MG63 (cell line): ENCODE results near the gene CENPA. TPM values are rescaled to one million over a fixed set of nuclear protein-coding genes. Genes with fewer than 3 reads are reported as not detected.
"Not testable (repeated sequence)": the region's sequence is repeated elsewhere in the genome, so short reads cannot be mapped to it uniquely, and the experiment has no call there.

Experiments used
- DNase-seq: peaks from one replicate; pipeline ENCODE4 v3.0.0-alpha.2; 2020
- H3K27me3 ChIP-seq: fragments of 250-450 bp; sonication (Bioruptor Pico); 2 replicates; pipeline ENCODE4 v1.5.1; 2020; ENCODE audit warnings: mild to moderate bottlenecking, moderate library complexity
- H3K36me3 ChIP-seq: fragments of 250-450 bp; sonication (Bioruptor Pico); 2 replicates; pipeline ENCODE4 v1.5.1; 2020; ENCODE audit warnings: mild to moderate bottlenecking, moderate library complexity
- H3K4me3 ChIP-seq: fragments of 250-450 bp; sonication (Bioruptor Pico); 2 replicates; pipeline ENCODE4 v1.5.1; 2020; ENCODE audit warnings: mild to moderate bottlenecking, moderate library complexity
- H3K9me3 ChIP-seq: fragments of 250-450 bp; sonication (Bioruptor Pico); 2 replicates; pipeline ENCODE4 v1.5.1; 2020; ENCODE audit warnings: mild to moderate bottlenecking, moderate library complexity
- total RNA-seq: library from RNA; depleted of rRNA; stranded (reverse); fragments of >200 nt; shearing (Covaris generic); gene quantifications from 2 replicates; pipeline ENCODE4 v1.2.3, GENCODE V29; 2014; ENCODE audit warnings: low replicate concordance

CENPA gene
- total RNA-seq, 1 experiment from 2014 or later = 24.5 TPM

DNA sequence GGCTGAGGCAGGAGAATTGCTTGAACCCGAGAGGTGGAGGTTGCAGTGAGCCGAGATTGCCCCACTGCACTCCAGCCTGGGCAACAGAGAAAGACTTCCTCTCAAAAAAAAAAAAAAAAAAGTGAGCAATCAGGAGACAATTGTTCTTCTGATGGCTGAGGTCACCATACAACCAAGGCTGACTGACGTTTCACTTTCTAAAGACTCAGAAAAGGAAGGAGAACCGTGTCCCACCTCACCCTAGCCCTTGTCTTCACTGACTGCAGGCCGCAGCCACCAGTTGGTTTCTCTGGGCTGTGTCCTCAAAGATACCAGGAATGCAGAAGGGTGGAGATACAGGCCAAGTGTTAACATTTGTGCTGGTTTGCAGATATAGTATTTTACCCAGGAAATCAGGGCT, 29.5 kb upstream of the CENPA start:
- H3K9me3 ChIP-seq = no peaks in the 10 kb centered on the region; the same call in 1 of the 2 replicates
- DNase-seq = no peak
- no peaks in the 10 kb centered on the region for H3K36me3 ChIP-seq

DNA sequence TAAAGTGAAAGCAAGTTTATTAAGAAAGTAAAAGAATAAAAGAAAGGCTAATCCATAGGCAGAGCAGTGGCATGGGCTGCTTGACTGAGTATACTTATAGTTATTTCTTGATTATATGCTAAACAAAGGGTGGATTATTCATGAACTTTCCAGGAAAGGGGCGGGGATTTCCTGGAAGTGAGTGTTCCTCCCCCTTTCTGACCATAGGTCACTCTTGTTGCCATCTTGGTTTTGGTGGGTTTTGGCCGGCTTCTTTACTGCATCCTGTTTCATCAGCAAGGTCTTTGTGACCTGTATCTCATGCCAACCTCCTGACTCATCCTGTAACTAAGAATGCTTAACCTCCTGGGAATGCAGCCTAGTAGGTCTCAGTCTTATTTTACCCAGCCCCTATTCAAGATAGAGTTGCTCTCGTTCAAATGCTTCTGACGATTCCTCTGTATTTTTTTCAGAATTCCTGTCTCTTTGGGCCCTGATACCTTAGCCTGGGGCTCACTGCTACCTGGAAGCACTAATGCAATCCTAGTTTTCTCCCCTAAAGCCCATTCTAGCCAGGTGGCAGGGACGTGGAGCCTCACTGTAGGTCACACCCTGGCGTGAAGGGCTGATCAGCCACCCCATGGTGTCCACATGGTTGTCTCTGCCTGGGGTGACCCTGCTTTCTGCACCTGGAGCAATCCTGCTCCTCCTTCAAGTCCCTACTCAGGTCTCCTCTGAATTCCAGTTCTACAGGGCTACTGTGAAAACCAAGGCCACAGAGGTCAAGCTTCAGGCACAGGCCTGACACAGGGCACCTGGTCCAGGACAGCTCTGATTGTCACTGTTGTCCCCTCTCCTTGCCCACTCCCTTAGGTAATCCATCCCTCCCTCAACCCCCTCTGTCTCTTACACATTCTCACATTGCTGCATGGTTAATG, 27.7 kb upstream of the CENPA start:
- H3K9me3 ChIP-seq = no peaks in the 10 kb centered on the region; the same call in 1 of the 2 replicates
- H3K36me3 ChIP-seq = no peaks in the 10 kb centered on the region
- H3K27me3 ChIP-seq = no peaks in the 10 kb centered on the region
- H3K4me3 ChIP-seq = no peak overlapping the region
- DNase-seq = peak; percentile 95

More for the DNA sequence above, 29.5 kb upstream of the CENPA start:
- H3K4me3 ChIP-seq = no peak overlapping the region
- H3K27me3 ChIP-seq = no peaks in the 10 kb centered on the region

DNA sequence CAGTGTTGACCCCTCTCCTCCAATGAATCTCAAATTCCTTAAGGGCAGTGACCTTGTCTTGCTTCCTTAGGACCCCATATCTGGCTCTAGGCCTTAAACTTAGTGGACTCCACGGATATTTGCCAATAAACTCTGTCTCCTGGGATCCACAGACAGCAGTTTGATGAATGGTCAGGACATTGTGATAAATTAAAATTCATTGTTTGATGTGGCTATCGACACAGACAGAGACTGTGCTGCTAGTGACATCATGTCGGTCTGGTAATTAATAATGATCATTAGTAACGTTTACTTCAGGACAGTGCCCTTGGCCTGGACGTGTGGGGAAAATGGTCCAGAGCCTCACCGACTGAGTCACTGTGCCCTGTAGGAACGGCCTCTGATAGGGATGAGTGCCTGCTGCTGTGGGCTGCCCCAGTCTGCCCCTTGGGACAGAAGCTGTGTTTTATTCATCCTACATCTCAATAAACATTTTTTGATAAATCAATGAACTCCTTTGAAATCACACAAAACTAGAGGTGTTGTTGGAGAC, 27.0 kb upstream of the CENPA start:
- H3K4me3 ChIP-seq = no peak overlapping the region
- no peaks in the 10 kb centered on the region; the same call in 1 of the 2 replicates for H3K9me3 ChIP-seq
- H3K27me3 ChIP-seq = no peaks in the 10 kb centered on the region
- no peaks in the 10 kb centered on the region for H3K36me3 ChIP-seq
- DNase-seq = no peak

DNA sequence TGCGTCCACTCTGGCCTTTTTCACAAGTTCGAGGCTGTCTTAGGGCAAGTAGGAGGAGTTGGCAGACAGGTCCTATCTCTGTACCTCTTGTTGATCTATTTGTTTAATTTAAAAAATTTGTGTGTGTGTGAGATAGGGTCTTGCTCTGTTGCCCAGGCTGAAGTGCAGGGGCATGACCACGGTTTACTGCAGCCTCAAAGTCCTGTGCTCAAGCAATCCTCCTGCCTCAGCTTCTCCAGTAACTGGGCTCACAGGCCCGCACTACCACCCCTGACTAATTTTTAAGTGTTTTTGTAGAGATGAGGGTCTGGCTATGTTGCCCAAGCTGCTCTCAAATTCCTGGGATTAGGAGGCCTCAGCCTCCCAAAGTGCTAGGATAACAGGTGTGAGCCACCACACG, 26.0 kb upstream of the CENPA start:
- Histone ChIP-seq H3K27me3 (no peaks in the 10 kb centered on the region), H3K36me3 (peaks cover 7% of the 10 kb centered on the region), H3K9me3 (no peaks in the 10 kb centered on the region; the same call in 1 of the 2 replicates), H3K4me3 (no peak overlapping the region)
- DNase-seq = no peak

DNA sequence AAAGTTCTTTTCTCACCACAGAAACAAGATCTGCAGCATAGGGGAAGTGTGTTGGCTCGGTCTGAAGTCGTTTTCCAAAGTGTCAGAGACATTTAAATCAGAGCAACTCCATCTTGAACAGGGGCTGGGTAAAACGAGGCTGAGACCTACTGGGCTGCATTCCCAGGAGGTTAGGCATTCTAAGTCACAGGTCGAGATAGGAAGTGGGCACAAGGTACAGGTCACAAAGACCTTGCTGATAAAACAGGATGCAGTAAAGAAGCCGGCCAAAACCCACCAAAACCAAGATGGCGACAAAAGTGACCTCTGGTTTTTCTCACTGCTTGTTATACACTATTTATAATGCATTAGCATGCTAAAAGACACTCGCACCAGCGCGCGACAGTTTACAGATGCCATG, 24.9 kb upstream of the CENPA start:
- DNase-seq, H3K4me3 ChIP-seq, H3K27me3 ChIP-seq, H3K9me3 ChIP-seq: not testable (repeated sequence)
- peaks cover 15% of the 10 kb centered on the region for H3K36me3 ChIP-seq

DNA sequence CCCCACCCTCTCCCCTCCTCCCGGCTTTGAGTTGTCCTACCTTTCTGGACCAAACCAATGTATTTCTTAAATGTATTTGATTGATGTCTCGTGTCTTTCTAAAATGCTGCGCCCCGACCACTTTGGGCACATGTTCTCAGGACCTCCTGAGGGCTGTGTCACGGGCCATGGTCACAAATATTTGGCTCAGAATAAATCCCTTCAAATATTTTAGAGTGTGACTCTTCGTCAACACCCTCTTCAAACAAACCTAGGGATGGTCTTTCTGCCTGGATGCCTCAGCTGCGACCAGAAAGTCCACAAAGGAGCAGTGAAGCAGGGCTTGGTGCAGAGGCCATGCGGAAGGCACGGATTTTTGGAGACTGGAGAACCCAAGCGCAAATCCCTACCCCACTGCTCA, 22.8 kb upstream of the CENPA start:
- Histone ChIP-seq H3K4me3 (no peak overlapping the region), H3K36me3 (peaks cover 23% of the 10 kb centered on the region), H3K27me3 (no peaks in the 10 kb centered on the region), H3K9me3 (no peaks in the 10 kb centered on the region; the same call in 1 of the 2 replicates)
- no peak for DNase-seq

DNA sequence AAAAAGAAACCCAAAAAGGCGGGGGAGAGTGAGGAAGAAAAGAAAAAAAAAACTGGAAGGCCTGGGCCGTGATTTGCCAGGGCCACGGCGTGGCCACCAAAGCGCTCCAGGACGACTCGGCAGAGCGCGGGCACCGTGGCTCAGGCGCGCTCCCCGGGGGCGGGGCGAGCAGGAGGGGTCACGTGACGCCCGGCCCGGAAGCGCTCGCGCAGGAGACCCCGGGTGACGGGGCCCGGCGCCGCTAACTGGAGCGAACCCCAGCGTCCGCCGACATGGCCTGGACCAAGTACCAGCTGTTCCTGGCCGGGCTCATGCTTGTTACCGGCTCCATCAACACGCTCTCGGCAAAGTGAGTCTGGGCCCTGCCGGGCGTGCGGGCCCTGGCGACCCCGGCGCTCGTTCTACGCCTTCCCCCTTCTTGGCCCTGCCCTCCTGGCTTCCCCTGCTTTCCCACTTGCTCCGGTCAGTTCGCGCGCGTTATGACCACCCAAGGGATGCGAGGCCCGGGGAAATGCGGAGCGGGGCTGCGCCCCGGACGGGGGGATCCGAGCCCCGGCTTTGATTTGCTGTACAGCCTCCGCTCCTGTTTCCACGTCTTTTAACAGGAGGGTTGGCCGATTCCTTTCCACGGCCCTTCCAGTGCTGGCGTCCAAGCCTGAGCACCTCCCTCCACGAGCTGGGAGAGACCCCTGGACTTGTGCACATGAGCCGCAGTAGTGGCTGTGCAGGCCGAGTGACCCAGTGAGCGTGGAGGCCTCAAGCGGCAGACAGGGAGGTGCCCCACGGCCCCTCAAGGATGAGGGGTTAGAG, 21.6 kb upstream of the CENPA start, which contains the start of gene SLC35F6:
Gene SLC35F6 (plus strand): TSS at position 207 of the 810 bp plus-strand sequence. CDS start 66 bp downstream, at position 273.
- peak; percentile 84 for DNase-seq
- Histone ChIP-seq H3K9me3 (no peaks in the 10 kb centered on the region; the same call in 1 of the 2 replicates), H3K36me3 (peaks cover 33% of the 10 kb centered on the region), H3K4me3 (peak within 1 kb of the TSS; percentile 98), H3K27me3 (no peaks in the 10 kb centered on the region)

DNA sequence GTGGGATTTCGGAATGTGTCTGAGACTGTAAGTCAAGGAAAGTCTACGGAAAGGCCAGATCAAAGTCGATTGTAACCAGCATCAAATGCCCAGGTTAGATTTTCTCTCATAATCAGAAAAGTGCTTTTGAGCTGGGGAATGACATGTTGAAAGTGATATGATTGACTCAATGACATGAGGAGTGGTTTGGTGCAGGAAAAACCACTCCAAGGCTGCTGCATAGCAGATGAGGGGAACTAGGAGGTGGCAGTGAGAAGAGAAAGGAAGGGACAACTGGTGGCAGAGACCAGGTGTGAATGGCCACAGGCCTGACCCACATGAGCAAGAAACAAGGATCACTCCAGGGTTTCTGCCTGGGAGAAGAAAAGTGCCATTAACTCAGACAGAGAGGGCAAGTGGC, 20.9 kb upstream of the CENPA start:
- Histone ChIP-seq H3K9me3 (no peaks in the 10 kb centered on the region; the same call in 1 of the 2 replicates), H3K36me3 (peaks cover 39% of the 10 kb centered on the region), H3K27me3 (no peaks in the 10 kb centered on the region), H3K4me3 (peak overlapping the region; percentile 98)
- DNase-seq = no peak

DNA sequence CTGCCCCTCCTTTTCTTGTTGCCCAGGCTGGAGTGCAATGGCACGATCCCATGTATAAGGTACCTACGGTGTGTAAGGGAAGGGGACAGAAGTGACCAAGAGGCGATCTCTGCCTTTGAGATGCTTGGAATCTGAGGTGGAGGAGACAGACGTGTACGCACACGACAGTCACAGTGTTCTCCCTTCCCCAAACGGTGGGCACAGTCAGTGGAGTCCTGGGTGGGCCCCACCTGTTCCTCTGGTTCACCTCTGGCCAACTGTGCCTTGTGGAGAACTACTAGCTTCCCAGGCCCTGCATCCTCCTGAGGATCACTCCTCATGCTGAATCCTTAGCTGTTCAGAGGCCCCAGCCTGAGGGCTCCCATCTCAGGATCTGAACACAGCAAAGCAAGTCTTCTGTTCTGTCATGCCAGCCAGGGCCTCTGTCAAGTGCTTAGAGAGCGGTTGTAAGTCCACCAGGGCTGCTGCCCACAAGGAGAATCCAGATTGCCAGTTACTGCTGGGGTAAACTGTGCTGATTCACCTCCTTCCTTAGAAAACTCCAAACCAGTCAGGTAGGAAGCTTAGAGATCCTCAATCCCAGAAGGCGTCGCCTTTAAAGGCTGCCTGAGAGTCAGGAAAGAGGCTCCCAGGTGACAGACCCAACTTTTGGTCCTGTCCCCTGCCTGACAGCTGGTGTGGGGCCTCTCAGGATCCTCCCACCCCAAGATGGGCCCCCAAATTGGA, 20.2 kb upstream of the CENPA start:
- H3K36me3 ChIP-seq = peaks cover 41% of the 10 kb centered on the region
- H3K27me3 ChIP-seq = no peaks in the 10 kb centered on the region
- no peaks in the 10 kb centered on the region for H3K9me3 ChIP-seq
- H3K4me3 ChIP-seq = peak overlapping the region; percentile 98
- DNase-seq = no peak

DNA sequence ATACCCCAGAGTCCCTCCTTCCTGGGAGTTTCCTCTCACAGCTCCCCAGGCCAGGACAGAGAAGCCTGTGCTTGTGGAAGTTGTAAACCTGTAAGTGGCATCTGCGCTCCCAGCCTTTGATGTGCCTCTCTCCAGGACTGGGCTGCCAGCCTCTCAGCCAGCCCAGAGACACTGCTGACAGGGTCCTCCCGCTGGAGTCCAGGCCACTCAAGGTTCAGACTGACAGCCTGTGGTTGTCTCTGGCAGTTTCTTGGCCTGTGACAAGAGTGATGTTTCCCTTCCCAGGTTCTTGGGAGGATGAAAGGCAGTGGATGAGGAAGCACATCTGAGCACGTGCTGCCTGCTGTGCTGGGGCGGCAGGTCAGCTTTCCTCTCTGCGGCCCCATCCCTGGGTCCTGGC, 18.7 kb upstream of the CENPA start:
- DNase-seq = no peak
- Histone ChIP-seq H3K9me3 (no peaks in the 10 kb centered on the region), H3K36me3 (peaks cover 54% of the 10 kb centered on the region), H3K4me3 (no peak overlapping the region), H3K27me3 (no peaks in the 10 kb centered on the region)

DNA sequence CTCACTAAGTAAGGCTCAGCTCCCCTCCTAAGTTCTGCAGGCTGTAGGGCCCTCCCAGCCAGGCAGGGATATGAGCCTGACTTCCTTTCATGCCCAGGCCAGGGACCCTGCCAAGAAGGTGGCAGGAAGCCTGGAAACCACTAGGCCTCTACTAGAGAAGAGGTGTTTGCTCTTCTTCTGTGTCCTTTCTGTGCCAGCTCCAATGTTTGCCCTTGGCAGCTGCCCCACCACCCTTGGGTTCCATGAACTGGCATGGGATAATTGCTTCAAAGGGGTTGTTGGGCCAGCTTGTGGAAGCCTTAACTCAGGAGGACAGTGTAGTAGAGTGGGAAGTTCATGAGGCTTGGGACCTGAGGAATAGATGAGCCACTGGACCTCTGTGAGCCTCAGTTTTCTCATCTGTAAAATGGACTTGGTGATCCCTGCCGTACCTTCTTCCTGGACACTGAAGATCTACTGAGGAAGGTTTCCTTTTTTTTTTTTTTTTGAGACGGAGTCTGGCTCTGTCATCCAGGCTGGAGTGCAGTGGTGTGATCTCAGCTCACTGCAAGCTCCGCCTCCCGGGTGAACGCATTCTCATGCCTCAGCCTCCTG, 17.9 kb upstream of the CENPA start:
- DNase-seq = peak; percentile 84
- H3K27me3 ChIP-seq = no peaks in the 10 kb centered on the region
- H3K9me3 ChIP-seq = no peaks in the 10 kb centered on the region
- H3K36me3 ChIP-seq = peaks cover 56% of the 10 kb centered on the region
- no peak overlapping the region for H3K4me3 ChIP-seq

DNA sequence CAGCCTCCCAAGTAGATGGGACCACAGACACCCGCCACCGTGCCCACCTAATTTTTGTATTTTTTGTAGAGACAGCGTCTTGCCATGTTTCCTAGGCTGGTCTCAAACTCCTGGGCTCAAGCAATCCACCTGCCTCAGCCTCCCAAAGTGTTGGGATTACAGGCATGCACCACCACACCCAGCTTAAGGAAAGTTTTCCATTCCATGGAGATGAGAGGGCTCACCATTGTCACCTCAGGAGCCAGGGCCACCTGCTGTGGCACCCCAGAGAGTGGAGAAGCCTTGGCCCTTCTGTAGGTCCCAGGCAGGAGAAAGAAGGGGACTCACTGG, 17.1 kb upstream of the CENPA start:
- DNase-seq = no peak
- Histone ChIP-seq H3K4me3 (no peak overlapping the region), H3K9me3 (no peaks in the 10 kb centered on the region), H3K27me3 (no peaks in the 10 kb centered on the region), H3K36me3 (peaks cover 60% of the 10 kb centered on the region)

DNA sequence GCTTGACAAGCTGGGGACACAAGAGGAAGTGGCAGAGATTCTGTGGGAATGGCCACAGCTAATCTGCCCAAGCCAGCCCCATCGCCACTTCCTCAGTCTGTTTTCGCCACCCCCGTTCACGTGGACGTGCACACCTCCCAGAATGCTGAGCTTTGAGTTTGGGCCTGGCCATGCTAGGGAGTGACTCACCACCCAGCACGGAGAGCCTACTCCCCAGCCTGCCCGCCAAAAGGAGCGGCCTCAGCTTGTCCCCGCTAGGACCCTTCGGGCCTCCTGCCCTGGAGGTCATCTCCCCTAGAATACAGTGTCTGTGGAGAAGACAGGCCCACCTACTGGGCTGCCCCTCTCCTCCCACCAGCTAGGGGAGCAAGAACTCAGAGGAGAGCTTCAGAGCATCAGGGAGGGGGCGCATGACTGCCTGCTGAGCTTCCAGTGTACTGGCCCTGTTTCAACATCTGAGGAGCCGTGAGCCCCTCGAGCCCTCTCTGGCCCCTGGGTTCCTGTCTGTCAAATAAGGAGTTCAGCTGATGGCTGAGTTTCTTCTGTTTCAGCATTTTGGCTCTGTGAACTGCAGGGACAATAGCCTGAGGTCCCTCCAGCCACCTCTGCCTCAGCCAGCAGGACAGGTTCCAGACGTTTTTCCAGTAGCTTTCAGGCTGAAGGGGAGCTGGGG, 16.6 kb upstream of the CENPA start:
- no peaks in the 10 kb centered on the region for H3K27me3 ChIP-seq
- 0 out of 2 replicates have a peak overlapping the region, but pooled peaks have one; percentile 6 for H3K4me3 ChIP-seq
- peak; percentile 94 for DNase-seq
- H3K36me3 ChIP-seq = peaks cover 65% of the 10 kb centered on the region
- H3K9me3 ChIP-seq = no peaks in the 10 kb centered on the region

DNA sequence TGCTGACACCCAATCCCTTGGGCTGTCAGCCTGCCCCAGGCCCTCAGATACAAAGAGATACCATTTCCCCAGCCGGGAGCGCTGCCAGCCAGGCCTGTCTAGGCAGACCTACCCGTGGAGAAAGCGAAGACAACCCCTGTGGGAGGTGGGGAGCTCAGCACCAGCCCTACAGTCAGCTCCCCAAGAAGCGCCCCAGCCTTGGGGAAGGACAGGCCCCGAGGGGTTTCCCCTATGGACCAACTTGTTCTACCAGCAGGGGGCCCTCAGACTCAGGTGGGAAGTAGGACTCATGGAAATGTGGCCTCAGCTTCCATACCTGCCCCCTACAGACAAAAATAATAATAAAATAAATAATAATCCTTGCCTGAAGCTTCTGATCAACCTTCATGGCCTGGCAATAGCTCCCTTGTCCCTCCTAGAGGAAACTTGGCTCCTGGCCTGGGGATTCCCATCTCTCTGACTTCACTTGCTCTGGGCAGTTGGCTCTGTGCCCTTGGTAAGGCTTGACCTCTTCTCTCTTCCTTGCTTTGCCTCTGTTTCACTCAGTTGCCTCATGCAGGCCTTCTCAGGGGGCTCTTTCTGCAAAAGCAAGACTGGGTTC, 14.8 kb upstream of the CENPA start:
- Histone ChIP-seq H3K9me3 (no peaks in the 10 kb centered on the region), H3K36me3 (peaks cover 69% of the 10 kb centered on the region), H3K4me3 (no peak overlapping the region), H3K27me3 (no peaks in the 10 kb centered on the region)
- peak; percentile 89 for DNase-seq
